ENCODE measurements around the gene ABLIM1.

ABLIM1 gene

GRCh38 chr10:114489521-114490310 is 168.4 kb downstream of the ABLIM1 start:
- DNase-seq (ENCODE audit: low read depth in 3 of 3) = no peak

GRCh38 chr10:114487815-114488536 is 170.1 kb downstream of the ABLIM1 start:
- DNase-seq (ENCODE audit: low read depth in 3 of 3) = no peak

- no peak for DNase-seq (ENCODE audit: low read depth in 3 of 3)
Observed at GRCh38 chr10:114486938-114487814, 170.9 kb downstream of the ABLIM1 start.

- DNase-seq (ENCODE audit: low read depth in 3 of 3) = no peak
Observed at GRCh38 chr10:114485696-114486400, 172.2 kb downstream of the ABLIM1 start.

DNA sequence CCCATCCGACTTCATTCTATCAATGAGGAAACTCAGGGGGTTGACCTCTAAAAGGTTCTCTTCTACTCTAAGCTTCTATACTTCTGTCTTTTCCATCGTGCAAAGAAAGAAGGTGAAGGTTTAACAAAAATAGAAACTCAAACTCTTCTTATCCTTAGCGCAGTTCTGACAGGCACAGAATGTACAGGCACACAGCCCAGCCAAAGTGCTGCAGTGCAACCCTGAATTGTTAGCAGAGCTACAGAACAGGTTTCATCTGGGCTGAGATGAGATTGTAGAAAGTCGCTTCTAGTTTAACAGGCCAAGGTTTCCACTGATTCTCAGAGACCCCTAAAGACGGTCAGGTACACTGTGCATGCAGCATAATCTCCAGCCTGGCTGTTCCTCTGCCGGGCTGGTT is 174.5 kb downstream of the ABLIM1 start:
- DNase-seq (ENCODE audit: low read depth in 3 of 3) = no peak

GRCh38 chr10:114482480-114483304 is 175.4 kb downstream of the ABLIM1 start:
- DNase-seq (ENCODE audit: low read depth in 3 of 3) = no peak

- DNase-seq (ENCODE audit: low read depth in 3 of 3) = no peak
Observed at GRCh38 chr10:114481055-114481454, 177.0 kb downstream of the ABLIM1 start.

- no peak for DNase-seq (ENCODE audit: low read depth in 3 of 3)
Observed at GRCh38 chr10:114479836-114480235, 178.2 kb downstream of the ABLIM1 start.

- no peak for DNase-seq (ENCODE audit: low read depth in 3 of 3)
Observed at GRCh38 chr10:114479307-114479706, 178.8 kb downstream of the ABLIM1 start.

GRCh38 chr10:114478281-114478680 is 179.8 kb downstream of the ABLIM1 start:
- DNase-seq (ENCODE audit: low read depth in 3 of 3) = no peak

- no peak for DNase-seq (ENCODE audit: low read depth in 3 of 3)
Observed at GRCh38 chr10:114477285-114477684, 180.8 kb downstream of the ABLIM1 start.

GRCh38 chr10:114474989-114475388 is 183.1 kb downstream of the ABLIM1 start:
- DNase-seq (ENCODE audit: low read depth in 3 of 3) = no peak

- no peak for DNase-seq (ENCODE audit: low read depth in 3 of 3)
Observed at GRCh38 chr10:114473776-114474175, 184.3 kb downstream of the ABLIM1 start.

DNA sequence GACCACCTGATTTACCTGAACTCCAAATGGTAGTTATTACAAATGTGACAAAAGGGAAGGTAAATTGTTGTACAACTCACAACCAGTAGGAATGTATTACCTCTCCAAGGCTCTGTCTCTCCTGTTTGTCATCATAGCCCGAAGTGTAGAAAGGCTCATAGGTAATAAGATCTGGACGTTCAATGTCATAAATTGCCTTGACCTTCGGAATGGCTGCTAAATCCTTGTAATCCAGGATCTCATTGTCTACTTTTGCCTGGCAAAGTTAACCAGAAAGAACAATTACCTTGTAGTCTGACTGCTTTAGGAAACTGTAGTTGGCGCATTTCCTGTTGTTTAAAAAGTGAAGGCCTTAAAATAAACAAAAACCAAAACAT is 185.2 kb downstream of the ABLIM1 start:
- no peak for DNase-seq (ENCODE audit: low read depth in 3 of 3)

- no peak for DNase-seq (ENCODE audit: low read depth in 3 of 3)
Observed at GRCh38 chr10:114471906-114472876, 185.9 kb downstream of the ABLIM1 start.

DNA sequence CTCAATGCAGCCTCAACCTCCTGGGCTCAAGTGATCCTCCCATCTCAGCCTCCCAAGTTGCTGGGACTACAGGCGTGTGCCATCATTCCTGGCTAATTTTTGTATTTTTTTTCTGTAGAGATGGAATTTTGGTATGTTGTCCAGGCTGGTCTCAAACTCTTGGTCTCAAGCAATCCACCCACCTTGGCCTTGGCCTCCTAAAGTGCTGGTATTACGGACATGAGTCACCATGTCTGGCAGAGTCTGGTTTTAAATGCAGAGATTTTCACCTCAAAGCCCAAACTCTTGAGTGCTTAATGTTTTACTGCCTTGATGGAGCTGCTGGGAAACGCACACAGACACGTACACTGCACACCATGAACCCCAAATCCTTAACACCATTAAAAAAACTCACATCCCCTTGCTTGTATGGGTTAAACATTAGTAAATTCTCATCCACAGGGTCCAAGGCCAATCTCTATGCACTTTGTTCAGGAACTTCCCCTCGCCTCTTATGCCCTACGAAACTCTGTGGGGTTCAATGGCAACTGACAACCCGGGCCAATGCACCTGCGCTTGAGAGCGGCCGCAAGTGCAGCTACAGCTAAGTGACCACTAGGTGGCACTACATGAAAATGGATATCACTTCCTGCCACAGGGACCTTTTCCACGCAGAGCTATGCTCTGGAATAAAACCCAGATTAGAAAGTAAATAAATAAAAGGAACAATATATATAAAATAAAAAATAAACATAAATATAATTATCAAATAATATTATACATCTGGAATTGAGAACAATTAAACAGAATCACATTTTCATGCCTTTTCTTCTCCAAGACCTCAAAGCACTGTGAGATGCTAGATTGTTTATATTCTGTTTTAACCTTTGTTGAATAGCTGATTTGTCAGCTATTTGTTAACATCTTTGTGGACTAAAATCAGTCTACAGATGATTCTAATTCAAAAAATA is 186.8 kb downstream of the ABLIM1 start:
- peak; percentile 43 to 50 (median 45) for DNase-seq (ENCODE audit: low read depth in 3 of 3)

DNA sequence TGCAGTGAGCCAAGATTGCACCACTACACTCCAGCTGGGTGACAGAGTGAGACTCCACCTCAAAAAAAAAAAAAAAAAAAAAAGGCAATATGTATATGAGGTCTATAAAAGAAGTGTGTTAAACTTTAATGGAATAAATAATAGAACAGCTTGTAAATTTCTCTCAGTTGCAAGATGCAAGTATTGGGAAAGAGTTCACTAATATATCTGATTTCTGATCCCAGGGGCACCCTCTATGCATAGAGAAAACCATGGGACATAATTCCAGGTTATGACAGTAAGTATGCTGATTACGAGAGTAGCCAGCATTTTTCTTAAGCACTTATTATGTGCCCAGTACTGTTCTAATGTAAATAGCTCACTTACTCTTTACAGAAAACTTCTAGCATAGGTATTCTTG is 187.7 kb downstream of the ABLIM1 start:
- no peak for DNase-seq (ENCODE audit: low read depth in 3 of 3)

GRCh38 chr10:114458955-114459354 is 199.1 kb downstream of the ABLIM1 start:
- no peak for DNase-seq (ENCODE audit: low read depth in 3 of 3)

All from stimulated activated CD4-positive, alpha-beta T cell treated with anti-CD3 and anti-CD28 coated beads, TNF-alpha, amount 100 ng/mL, for 4 hours (primary cell).